CD4-positive, alpha-beta T cell treated with Interferon alpha-2 for 1 hour (primary cell): ENCODE measurements around the gene C22orf39.

Experiments used
- DNase-seq, 2 donors: peaks; one replicate each; pipeline ENCODE4 v3.0.0-alpha.2; 2020 to 2022

Gene C22orf39, protein sequence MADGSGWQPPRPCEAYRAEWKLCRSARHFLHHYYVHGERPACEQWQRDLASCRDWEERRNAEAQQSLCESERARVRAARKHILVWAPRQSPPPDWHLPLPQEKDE

DNA sequence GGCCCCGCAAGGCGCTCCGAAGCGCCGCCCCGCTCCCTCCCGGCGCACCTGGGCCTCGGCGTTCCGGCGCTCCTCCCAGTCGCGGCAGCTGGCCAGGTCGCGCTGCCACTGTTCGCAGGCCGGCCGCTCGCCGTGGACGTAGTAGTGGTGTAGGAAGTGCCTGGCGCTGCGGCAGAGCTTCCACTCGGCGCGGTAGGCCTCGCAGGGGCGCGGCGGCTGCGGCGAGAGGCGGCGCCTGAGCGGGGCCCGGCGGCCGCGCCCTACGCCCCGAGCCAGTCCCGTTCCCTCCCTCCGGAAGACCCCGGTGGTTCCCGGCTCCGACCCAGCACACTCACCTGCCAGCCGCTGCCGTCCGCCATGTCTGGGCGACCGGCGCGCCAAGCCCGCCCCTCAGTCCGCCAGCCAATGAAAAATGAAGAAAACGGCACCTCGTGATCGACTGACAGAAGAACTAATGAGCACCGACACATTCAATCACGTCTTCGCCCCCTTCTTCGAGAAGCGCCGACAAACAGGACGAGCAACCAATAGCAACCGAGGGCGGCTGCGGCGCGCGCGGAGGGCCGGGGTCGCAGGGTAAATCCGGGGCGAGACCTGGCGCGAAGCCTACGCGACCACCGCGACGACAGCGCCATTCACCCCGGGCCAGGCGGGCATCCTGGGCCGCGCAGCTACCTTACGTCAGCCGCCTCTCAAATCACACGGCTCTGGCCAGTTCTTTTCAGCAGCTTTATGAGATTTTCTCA is at the start of gene C22orf39:
Gene C22orf39 (minus strand): TSS at position 382 of the 746 bp plus-strand sequence. CDS start 23 bp downstream, at position 359.
- DNase-seq: peak; percentile 90 to 95

DNA sequence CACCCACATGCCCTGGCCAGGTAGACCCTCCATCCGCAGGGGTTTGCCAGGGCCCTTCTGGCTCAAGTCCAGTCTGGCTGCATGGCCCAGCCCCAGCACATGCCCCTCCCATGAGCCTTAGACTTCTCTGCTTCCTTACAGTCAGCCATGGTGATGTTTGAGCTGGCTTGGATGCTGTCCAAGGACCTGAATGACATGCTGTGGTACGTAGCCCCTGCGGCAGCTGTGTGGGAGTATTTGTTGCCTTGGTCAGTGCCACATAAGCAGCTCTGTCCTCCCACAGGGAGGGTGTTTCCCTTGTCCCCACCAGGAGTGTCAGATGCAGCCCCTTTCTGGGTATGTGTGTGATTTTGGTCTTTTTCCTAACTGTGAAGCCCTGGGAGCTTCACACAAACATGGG is 49.7 kb upstream of the C22orf39 start:
- DNase-seq: no peak

DNA sequence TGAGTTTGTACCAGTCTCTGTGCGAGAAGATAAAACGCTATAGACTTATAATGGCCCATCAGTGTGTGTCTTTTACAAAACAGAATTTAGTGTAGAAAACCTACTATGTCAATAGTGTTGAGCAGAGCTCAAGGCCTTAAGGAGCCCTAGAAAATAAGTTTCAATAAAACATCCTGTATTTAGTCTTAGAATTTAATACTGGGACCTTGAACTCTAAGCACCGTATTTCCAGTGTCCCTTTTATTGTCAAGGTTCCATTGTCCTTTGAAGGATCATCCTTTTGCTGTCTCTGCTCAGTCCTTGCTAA is 48.8 kb upstream of the C22orf39 start:
- DNase-seq: no peak

DNA sequence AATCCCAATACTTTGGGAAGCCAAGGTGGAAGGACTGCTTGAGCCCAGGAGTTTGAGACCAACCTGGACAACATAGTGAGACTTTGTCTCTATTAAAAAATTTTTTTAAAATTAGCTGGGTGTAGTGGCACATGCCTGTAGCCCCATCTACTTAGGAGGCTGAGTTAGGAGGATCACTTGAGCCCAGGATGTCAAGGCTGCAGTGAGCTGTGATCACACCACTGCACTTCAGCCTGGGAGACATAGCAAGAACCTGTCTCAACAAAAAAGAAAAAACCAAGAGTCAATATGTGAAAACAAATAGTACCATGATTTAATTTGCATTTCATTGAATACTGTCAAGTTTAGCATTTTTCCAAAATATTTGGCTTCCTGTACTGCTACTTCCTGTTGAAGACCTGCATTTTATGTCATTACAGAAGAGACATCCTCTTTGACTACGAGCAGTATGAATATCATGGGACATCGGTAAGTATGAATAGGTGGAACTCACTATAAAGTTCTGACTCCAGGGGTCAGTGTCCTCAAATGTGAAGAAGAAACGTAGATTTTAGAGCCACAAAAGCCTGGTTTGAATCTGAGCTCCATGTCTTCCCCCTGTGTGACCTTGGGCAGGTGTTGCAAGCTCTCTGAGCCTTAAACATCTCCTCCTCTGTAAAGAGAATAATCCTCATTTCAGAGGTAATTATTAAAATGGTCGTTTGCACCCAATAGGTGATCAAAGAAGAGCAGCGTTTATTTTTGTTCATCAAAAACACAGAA is 48.2 kb upstream of the C22orf39 start:
- peak in 1 of 2 donors; percentile 39 for DNase-seq

DNA sequence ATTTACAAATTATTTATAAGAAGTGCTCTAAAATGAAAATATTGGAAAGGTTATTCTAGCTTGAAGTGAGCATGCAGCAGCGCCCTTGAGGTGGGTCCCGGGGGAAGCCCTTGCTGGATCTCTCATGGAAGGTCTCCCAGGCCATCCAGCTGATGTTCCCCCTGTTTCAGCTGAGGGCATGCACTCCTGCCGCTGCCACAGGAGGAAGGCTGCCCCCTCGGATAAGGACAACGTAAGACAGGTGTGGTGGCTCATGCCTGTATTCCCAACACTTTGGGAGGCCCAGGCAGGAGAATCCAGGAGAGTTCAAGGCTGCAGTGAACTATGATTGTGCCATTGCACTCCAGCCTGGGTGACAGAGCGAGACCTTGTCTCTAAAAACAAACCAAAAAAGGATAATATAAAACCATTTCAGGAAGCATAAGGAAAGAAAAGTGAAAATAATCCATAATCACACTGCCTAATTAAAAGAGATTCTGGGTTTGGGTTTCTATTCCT is 47.2 kb upstream of the C22orf39 start:
- no peak for DNase-seq

DNA sequence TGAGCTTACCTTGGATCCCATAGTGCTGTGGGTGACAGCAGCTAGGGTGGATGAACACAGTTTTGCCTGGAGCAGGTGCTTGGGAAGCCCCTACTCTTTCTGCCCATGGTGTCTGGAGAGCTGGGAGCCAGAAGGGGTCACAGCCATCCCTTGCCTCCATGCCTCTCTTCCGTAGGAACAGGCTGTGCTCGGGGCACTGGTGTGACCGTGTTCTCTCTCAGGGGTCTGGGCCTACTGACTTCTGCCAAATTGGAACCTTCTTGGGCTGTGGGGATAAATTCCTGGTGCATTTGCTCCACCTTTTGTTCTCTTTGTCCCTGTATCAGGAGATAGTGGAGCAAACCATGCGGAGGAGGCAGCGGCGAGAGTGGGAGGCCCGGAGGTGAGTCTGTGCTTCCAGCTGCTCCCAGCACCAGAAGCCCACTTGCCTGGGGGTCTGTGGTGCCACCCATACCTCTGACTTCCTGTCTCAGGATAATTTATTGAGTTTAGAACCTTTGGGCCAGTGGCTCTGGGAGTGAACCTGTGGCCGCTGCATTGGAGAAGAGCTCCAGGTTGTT is 46.6 kb upstream of the C22orf39 start:
- no peak for DNase-seq

DNA sequence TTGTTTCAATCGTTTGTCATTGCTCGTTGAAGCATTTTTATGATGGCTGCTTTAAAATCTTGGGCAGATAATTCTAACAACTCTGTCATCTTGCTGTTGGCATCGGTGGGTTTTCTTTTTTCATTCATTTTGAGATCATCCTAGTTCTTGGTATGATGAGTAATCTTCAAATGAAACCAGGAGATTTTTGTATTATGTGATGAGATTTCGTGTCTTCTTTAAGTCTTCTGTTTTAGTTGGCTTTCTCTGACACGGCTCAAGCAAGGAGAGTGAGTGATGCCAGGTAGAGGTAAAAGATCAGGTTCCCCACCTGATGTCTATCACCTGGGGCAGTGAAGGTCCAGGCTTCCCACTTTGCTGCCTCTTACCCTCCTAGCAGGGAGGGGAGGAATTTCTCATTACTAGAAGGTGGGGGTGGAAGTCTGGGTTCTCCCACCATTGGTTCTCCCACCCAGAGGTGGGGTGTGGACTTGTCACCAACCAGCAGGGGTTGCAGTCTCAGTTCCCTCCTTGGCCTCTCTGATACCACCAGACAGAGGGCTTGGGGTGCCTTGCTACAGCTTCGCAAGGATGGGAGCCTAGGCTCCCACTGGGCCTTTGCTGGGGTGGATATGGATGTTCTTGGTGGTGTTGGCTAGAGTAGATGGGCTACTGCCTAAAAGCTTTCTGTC is 45.1 kb upstream of the C22orf39 start:
- no peak for DNase-seq

DNA sequence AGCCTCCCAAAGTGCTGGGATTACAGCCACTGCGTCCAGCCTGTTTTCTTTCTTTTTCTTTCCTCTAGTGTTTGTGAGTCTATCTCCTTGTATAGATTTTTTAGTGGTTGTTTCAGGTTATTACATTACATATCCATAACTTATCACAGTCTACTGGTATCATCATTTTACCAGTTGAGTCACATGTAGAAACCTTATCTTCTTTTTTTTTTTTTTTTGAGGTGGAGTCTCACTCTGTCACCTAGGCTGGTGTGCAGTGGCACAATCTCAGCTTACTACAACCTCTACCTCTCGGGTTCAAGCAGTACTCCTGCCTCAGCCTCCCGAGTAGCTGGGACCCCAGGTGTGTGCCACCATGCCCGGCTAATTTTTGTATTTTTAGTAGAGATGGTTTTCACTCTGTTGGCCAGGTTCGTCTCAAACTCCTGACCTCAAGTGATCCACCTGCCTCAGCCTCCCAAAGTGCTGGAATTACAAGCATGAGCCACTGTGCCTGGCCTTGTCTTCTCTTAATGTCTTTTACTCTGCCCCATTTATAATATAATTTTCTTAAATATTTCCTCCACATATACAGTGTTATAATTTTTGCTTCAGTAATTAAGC is 43.2 kb upstream of the C22orf39 start:
- DNase-seq: no peak

DNA sequence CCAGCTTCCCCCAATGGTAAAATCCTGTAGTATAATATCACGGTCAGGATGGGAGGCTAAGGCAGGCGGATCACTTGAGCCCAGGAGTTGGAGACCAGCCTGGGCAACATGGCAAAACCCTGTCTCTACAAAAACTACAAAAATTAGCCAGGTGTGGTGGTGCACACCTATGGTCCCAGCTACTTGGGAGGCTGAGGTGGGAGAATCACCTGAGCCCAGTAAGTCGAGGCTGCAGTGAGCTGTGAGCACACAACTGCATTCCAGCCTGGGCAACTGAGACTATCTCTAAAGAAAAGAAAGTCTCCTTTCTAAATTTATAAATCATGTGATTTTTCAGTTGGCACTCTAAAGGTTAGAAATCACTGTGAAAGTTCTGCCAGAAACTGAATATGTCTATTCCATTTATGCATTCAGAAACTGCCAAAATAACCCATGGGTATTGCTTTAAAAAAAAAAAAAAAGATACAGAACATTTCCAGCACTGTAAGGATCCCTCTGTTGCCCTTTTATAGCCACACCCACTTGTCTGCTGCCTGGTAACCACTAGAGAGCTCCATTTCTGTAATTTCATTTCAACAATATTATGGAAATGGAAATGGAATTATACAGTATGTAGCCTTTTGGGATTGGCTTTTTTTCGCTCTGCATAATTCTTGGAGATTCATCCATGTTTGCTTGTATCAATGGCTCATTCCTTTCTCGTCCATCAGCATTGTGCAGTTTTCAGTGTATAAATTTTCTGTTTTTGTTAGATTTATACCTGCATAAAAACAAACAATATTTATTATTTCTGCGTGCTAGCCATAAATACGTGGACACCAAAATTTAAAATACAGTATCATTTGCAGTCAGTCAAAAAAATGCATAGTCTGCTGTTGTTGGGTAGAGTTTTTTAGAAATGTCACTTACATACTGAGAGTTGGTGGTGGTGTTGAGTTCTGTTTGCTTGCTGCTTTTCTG is 41.7 kb upstream of the C22orf39 start:
- peak in 1 of 2 donors; percentile 3 for DNase-seq

DNA sequence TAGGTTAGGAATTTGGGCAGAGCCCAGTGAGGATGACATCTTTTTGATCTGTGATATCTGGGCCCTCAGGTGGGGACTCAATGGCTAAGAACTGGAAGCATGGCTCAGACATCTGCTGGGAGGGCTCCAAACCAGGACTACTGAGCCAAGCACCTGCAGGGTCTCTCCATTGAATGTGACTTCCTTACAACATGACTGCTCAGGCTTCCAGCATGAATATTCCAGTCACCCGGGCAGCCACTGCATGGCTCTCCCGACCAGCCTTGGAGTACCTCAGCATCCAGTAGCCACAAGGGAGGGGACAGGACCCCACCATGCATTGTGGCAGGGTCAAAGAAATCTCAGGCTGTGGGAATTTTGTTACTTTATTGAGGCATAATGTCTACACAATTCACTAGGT is 40.8 kb upstream of the C22orf39 start:
- no peak for DNase-seq

DNA sequence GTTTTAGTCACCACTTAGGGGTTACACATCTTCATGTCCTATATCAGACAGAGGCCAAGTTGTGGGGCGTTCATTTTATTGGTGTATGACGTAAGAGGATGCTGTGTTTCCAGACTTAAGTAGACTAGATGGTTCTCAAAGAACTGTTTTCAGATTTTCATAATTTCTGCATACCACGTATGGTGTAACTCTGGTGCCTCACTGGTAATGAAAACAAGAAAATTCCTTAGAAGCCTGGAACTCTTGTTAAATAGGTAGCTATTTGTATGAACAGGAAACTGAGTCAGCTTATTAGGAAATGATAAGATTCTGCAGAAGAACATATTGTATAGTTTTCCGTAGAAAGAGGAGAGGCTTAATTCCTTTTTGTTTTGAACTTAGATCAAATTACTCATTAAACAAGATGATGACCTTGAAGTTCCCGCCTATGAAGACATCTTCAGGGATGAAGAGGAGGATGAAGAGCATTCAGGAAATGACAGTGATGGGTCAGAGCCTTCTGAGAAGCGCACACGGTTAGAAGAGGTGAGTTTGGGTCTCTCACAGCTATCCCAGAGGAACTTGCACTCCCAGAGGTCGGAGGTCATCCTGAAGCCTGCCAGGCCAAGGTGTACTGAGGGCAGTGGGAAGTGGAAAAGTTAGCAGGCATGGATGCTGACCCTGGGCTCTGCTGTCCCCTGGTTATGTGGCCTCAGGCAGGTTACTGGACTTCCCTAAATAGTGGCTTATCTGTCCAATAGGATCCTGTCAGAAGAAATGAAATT is 36.2 kb upstream of the C22orf39 start:
- DNase-seq: no peak

DNA sequence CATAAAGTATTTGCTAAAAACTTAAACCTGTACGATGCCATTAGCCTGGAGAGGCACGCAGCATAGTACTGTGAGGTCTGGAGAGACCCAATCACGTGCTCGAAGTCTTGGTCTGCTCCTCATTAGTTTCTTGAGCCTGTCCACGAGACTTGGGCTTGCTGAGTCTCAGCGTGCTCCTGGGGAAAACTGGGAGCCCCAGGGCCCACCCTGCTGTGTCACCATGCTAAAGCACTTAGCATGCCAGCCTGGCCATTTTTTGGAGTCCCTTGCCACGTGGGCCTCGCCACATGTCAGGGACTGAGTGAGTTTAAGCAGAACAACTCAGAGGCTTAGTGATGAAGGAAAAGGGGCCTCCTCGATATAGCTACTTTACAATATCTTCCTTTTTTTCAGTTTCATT is 34.8 kb upstream of the C22orf39 start:
- no peak for DNase-seq

DNA sequence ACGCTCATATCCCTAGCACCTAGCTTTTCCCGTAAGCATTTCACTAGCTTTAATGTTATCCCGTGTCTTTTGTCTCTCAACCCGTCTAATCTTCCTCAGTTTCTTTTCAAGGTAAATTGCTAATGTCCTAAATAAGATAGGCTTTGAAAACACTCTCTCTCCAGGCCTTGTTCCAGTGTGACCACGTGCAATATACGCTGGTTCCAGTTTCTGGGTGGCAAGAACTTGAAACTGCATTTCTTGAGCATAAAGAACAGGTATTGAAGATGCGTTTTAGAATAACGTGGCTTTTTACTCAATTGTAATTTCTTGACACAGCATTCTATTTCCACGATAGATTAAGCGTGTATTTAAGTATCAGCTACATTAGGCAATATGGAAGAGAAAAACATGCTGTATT is 33.3 kb upstream of the C22orf39 start:
- DNase-seq: no peak

DNA sequence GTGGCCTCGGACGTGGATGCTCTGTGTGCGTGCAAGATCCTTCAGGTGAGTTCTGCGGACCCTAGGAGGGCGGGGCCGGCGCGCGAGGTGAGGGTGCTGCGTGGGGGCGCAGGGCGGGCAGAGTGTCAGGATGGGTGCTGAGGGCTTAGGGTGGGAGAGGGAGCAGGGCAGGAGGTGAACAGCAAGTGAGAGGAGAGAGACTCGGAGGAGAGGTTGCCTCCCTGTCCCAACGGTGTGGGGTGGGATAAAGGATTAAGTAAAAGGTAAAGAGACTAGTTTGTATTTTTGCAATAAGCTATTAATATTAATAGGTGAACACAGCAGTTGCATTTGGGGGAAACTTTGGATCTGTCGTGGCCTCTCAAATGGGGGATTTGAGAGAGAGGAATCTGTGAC is 32.7 kb upstream of the C22orf39 start:
- no peak for DNase-seq

DNA sequence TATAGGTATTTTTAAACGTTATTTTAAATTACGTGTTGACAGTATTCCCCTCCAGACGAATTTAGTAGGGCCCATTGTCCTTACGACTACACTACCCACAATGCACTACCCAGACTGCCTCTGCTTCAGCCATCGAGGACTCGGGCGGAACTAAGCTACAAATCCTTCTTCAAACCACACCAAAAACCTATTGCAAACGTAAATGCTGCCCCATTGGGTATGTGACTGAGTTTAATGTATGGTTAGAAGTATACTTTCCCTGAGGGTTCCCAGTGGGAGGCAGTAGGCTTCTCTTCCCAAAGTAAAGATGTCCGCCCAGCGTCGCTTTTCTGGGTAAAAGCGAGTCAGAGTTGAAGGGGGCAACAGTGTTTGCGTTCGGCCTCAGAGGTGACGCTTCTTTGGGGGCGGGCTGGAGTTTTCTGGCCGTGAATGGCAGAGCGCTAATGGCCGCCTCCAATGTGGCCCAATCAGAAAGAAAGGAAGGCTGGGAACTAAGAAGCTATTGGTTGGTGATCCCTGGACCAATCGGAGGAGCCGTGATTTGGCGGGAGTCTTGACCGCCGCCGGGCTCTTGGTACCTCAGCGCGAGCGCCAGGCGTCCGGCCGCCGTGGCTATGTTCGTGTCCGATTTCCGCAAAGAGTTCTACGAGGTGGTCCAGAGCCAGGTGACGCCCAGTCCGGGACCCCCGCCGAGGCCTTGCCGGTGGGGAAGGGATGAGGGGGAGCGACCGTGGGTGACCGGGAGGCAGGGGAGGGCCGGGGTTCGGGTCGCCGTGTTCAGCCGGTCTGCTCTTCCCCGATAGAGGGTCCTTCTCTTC is 32.1 kb upstream of the C22orf39 start, which contains the start of gene CDC45:
Gene CDC45 (plus strand): TSS at position 566 of the 818 bp plus-strand sequence. CDS start 49 bp downstream, at position 615.
- peak; percentile 96 to 98 for DNase-seq

DNA sequence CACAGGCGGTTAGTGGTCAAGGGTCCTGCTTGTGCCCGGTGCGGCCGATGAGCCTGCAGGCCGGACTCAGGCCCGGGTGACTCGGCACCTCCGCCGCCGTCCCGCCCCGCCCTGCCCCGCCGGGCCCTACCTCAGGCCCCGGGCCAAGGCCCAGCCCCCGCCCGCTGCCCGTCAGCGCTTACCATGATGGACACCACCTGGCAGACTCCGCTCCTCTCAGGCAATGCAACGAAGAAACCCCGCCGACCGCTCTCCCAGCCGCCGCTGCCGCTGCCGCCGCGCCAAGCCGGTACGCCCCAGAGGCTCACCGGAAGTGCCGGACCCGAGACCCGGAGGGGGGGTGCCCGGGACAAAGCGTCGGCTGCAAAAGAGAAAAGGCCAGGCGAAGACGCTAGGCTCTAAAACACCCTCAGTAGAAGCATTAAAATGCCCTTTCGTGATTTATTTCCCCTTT is 31.4 kb upstream of the C22orf39 start, which contains the start of gene UFD1:
Gene UFD1 (minus strand): TSS at position 293 of the 454 bp plus-strand sequence. CDS start 108 bp downstream, at position 185.
- DNase-seq: peak; percentile 81 to 88

DNA sequence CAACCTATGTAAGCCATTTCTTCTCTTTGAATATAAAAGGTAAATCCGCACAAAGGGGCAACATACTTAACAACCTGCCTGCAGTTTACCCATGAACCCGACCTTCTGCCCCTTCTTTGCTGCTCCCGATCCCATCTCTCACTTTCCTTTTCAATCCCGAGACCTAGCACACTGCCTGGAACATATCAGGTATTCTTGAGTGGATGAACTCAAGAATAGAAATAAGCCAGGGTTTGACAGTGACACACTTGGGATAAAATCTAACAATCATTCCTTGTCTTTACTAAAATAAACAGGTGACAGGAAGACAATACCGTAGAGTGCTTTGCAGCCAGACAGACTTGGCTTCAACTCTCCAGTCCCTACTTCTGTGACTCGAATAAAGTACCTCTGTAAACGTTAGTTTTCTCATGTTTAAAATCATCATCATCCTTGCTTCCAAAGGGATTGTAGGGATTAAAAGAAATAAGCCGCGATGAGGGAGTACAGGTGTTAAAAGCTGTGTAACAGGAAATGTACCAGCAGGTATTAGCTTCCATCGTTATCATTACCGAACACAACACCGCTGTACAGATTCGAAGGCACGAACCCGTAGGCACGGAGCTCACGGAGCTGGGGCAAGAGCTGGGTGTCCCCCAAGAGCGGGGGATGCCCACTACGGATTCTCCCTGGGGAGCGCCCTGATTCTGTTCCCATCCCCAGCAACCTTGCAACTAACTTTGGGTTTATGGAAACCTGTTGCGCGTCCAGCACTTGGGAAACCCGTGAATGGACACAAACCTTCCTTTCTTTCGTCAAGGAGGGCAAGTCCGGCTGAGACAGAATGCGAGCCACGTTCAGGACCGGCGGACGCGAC is 30.8 kb upstream of the C22orf39 start:
- peak in 1 of 2 donors; percentile 25 for DNase-seq

DNA sequence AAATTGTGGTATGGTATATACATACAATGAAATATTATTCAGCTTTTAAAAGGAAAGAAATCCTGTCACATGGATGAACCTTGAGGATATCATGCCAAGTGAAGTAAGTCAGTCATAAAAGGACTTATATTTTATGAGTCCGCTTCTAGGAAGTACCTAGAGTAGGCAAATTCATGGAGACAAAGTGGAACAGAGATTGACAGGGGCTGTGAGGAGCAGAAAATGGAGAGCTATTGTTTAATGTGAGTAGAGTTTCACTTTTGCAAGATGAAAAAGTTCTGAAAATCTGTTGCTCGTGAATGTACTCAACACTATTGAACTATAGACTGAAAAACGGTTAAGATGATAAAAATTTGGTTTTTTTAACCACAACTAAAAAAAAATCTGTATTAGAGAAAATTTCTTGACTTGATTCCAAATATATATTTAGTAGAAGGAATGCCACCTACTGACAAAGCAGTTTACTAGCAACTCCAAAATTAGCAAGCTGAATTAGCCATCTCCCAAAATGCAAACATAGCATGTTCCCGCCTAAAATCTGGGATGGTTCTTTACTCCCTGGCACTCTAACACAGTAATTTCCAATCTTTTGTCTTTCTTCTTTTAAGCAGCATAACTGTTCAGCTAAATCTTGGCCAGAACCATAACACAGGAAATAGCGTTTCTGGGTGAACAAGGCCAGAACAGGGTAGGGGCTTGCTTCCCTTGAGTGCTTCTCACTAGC is 30.0 kb upstream of the C22orf39 start:
- peak in 1 of 2 donors; percentile 37 for DNase-seq
